Bone marrow (tissue), 2 donors: ENCODE data around the gene B3GNT7.
A peak's percentile ranks its signal among the peaks of the same experiment; 100 is the strongest.
"Not testable (repeated sequence)": the region's sequence is repeated elsewhere in the genome, so short reads cannot be mapped to it uniquely, and the experiment has no call there.

Source experiments
- DNase-seq, 2 donors: peaks; one replicate each; lab custom pipeline; 2025; lab: John Stamatoyannopoulos, UW

B3GNT7 gene

DNA sequence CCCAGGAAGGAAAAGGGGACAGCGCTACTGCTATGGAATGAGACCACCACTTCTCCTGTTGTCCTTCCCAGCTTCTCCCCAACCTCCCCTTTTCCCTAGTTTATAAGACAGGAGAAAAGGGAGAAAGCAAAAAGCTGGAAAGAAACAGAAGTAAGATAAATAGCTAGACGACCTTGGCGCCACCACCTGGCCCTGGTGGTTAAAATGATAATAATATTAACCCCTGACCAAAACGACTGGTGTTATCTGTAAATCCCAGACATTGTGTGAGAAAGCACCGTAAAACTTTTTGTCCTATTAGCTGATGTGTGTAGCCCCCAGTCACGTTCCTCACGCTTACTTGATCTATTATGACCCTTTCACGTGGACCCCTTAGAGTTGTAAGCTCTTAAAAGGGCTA, 5.2 kb downstream of the B3GNT7 start:
- DNase-seq = not testable (repeated sequence)

DNA sequence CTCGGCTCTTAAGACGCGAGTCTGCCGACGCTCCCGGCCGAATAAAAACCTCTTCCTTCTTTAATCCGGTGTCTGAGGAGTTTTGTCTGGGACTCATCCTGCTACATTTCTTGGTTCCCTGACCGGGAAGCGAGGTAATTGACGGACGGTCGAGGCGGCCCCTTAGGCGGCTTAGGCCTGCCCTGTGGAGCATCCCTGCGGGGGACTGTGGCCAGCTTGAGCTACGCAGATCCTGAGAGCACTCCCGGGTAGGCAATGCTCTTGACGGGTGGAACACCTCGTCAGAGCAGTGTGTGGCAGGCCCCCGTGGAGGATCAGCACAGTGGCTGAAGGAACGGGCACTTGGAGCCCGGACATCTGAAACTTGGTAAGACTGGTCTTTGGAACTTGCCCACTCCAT, 5.6 kb downstream of the B3GNT7 start:
- not testable (repeated sequence) for DNase-seq

DNA sequence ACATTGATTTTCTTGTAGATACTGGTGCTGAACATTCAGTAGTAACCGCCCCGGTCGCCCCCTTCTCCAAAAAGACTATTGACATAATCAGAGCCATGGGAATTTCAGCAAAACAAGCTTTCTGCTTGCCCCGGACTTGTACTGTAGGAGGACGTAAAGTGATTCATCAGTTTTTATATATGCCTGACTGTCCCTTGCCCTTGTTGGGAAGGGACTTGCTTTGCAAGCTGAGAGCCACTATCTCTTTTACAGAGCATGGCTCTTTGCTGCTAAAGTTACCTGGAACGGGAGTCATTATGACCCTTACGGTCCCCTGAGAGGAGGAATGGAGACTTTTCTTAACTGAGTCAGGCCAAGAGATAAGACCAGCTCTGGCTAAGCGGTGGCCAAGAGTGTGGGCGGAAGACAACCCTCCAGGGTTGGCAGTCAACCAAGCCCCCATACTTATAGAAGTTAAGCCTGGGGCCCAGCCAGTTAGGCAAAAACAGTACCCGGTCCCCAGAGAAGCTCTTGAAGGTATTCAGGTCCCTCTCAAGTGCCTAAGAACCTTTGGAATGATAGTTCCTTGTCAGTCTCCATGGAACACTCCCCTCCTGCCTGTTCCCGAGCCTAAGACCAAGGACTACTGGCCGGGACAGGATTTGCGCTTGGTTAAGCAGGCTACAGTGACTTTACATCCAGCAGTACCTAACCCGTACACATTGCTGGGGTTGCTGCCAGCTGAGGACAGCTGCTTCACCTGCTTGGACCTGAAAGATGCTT, 8.1 kb downstream of the B3GNT7 start:
- DNase-seq = not testable (repeated sequence)

DNA sequence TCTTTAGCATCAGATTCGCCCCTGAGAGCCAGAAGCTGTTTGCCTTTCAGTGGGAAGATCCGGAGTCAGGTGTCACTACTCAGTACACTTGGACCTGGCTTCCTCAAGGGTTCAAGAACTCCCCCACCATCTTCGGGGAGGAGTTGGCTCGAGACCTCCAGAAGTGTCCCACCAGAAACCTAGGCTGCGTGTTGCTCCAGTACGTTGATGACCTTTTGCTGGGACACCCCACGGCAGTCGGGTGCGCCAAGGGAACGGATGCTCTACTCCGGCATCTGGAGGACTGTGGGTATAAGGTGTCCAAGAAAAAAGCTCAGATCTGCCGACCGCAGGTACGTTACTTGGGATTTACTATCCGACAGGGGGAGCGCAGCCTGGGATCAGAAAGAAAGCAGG, 8.7 kb downstream of the B3GNT7 start:
- DNase-seq = not testable (repeated sequence)

DNA sequence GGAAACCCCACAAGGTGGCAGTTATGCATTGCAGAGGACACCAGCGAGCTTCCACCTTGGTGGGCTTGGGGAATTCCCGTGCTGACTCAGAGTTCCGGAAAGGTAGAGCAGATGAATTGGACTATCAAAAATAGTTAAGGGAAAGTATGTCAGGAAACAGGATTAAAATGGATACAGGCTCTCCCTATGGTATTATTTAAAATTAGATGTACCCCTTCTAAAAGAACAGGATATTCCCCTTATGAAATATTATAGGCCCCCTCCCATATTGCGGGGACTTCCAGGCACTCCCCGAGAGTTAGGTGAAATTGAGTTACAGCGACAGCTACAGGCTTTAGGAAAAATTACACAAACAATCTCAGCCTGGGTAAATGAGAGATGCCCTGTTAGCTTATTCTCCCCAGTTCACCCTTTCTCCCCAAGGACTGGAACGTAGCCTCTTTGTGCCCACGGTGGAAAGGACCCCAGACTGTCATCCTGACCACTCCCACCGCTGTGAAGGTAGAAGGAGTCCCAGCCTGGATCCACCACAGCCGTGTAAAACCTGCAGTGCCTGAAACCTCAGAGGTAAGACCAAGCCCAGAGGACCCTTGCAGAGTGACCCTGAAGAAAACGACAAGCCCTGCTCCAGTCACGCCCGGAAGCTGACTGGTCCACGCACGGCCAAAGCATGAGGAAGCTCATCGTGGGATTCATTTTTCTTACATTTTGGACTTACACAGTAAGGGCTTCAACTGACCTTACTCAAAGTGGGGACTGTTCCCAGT, 10.3 kb downstream of the B3GNT7 start:
- DNase-seq = not testable (repeated sequence)

DNA sequence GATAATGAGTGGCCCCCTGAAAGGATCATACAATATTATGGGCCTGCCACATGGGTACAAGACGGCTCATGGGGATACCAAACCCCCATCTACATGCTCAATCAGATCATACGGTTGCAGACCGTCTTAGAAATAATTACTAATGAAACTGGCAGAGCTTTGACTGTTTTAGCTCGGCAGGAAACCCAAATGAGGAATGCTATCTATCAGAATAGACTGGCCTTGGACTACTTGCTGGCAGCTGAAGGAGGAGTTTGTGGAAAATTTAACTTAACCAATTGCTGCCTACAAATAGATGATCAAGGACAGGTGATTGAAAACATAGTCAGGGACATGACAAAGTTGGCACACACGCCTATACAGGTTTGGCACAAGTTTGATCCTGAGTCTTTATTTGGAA, 12.2 kb downstream of the B3GNT7 start:
- DNase-seq = not testable (repeated sequence)

DNA sequence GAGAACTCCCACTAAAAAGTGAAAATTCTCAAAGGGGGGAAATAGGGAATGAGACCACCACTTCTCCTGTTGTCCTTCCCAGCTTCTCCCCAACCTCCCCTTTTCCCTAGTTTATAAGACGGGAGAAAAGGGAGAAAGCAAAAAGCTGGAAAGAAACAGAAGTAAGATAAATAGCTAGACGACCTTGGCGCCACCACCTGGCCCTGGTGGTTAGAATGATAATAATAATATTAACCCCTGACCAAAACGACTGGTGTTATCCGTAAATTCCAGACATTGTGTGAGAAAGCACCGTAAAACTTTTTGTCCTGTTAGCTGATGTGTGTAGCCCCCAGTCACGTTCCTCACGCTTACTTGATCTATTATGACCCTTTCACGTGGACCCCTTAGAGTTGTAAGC, 12.8 kb downstream of the B3GNT7 start:
- not testable (repeated sequence) for DNase-seq

DNA sequence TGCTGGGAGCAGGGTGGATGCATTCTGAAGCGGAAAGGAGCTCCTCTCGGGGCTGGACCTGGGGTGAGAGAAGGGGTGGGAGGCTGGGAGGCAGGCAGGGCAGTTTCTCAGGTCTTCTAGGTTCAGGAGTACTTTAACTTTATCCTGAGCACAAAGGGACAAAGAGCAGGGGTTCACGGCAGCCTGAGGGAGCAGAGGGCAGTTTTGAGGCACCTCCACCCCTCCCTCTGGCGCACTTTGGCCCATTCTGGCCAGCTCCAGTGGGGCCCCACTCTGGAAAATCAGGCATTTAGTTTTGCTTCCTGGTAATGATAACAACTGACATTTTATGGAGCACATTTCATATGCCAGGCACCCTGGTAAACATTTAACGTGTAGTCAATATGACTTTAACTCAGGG, 14.3 kb downstream of the B3GNT7 start:
- no peak for DNase-seq

DNA sequence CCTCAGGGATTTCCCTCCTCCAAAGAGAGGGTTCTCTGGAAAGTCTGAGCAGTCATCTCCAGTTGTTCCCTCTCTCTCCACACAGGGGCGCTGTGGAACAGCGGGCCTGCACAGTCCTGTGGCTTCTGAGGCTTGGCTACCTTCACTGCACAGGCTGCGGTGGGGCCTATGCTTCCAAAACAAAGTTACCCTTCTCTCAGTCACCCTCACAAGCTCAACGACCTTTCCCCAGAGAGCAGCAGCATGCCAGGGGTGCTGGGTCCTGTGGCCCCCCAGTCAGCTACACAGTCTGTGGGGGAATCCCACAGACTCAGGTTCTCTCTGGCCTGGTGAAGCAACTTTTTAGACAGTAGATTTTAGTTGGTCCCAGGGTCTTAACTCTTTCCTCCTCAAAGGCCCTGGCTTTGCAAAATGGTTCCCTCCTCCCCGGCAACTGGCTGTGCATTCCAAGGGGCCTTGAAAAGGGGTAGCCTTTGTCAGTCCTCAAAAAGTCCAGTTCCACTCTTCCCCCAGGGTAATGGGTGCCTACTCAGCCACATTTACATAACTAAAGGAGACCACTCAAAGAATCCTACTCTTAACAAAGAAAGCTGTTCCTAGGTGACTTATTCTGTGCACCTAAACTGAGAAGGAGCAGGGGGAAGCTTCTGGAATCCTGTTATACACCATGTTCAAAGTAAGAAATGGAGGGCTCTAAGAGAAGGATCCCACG, 14.9 kb downstream of the B3GNT7 start:
- no peak for DNase-seq

DNA sequence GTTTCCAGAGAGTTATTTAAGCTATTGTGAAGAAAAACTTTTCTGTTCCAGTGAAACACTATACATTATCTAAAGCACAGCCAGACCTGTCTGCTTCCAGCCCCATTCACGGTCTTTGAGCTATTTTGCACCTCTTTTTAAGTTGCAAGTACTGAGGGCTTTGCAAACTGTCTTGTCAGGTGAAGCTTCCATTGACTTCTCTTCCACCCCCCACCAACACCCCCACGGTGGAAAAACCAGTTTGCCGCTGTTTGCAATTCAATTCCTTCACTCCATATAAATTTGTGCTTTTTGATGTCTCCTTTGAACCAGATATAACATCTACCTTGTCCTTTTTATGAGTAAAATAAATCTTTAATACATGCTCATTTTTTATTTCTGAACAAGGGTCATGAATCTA, 15.7 kb downstream of the B3GNT7 start:
- no peak for DNase-seq

DNA sequence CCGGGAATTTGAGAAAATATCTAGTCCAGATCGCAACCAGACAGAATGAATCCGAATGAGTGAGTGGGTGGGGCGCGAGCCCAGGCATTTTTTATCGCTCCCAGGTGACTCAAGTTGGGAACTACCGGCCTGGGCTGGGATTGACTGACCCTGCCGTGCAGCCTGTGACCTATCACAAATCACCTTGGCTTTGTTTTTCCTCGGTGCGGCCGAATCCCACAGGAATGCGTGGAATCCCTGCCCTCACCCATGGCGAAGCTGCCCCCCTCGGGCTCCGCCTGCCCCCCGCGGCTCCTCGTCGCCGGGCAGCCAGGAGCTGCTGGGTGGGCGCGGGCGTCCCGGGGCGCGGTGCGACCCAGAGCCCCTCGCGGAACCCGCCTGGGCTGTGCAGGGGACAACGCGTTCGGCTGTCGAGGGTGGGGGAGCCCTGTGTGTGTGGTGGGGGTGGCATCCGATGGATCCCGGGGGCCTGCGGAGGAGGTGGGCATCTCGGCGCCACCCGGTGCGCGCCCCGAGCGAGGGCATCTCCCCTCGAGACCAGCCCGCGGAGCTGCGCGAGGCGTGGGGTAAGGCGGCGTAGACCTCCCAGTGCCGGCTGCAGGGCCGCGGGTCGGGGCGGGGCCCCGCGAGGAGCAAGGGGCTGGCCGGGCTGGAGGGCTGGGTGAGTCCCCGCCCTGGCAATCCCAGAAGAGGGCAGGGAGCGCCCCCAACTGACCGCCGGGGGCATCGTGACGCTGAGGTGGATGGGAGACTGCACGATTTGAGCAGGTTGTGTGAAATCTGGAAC, 16.5 kb downstream of the B3GNT7 start:
- DNase-seq = peak; percentile 12 to 31

DNA sequence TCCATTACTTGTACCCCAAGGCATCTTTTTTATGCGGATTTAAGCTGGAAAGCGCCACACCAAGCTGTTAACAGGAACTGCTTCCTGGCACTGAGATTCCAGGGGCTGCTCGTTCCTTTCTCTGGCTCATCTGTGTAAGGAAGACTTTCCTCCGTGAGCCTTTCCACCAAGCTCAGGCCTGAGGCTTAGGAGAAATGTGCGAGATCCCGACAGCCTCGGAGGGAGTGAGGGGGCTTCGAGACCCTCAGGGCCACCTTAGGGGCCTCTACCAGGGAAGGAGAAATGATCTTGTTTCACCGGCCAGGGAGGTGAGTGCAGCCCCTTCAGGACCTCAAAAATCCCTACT, 17.1 kb downstream of the B3GNT7 start:
- no peak for DNase-seq

DNA sequence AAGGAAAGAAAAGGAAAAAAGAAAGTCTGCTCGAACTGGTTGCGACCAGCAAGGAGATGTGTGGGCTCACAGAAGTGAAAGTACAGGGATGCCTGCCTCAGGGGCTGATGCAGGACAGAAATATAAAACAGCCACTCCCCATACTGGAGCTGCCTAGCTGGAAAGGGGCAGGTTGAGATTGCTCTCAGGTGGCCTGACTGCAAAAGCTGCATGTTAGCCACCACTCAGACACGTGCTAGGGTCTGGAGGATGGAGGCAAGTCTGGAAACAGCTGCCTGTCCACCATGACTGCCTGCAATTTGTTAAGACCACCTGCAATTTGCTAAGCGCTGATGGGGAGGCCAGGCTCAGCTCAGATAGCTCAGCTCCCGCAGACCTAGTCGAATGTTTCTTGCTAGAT, 17.9 kb downstream of the B3GNT7 start:
- DNase-seq = no peak

DNA sequence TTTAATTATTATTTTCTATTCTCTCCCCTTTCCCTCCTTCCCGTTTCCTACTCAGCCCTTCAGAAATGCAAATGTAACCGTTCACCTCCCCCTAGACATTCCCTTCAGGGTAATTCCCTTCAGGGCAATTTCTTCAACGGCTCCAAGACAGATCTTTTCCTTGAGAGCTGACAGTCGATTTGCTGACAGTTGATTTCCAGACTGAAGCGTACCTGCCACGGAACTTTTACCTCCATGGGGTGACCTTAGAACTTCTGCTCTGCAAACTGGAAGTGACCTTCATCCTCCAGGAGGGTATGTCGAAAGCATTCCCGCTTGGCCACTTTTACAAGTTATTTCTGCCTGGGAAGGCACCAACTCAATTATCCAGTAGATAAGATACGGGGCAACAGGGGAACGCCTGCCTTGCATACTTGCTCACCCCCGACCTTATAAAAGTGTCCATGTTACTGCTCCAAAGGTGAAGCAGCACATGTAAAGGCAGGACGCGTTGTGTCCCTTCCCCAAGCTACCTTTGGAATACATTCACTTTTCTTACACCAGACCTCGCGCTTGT, 18.5 kb downstream of the B3GNT7 start:
- no peak for DNase-seq

DNA sequence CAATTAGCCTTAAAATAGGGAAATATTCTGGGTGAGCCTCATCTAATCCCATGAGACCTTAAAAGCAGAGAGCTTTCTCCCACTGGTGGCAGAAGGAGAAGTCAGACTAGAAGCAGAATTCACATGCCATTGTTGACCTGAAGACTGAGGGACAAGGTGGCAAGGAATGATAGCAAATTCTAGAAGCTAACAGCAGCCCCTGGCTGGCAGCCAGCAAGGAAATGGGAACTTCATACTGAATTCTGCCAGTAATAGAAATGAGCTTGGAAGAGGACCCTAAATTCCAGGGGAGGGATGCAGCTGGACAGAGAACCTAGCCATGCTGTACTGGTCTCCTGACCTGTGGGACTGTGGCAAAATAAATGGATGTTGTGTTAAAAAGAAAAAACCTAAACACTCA, 19.5 kb downstream of the B3GNT7 start:
- DNase-seq = no peak

DNA sequence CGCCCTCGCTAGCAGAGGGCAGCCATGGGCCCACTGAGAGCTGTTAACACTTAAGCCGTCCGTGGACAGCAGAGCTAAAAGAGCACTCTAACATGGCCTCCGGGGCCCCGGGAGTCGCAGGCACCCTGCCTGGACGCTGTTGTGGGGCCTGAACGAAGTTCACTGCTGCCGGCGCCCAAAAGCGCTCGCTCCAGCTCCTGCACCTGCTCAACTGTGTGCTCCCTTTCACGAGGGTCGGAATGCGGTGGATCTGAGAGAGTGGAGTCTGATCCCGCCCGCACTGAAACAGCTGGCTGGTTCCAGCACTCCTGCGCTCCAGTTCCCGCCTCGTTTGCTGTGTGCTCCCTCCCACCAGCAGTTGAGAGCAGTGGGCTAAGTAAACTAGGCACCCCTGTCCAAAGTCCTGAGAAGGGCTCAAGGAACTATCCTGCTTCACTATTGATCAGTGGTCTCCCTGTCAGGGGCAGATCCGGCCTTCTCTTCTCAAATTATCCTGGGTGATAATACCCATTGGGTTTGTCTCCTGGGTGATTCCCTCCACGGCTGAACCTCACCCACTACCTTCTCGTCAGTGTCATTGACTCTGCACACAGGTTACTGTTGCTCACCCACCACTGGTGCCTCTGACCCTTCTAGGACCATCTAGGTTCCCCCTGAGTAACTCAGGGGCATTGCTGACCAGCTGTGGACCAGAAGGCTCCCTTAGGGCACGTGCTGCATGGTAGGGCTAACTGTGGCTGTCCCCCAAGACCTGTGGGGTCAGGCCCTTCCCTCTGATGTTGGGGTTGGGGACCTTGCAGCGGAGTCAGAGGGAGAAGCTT, 23.5 kb downstream of the B3GNT7 start:
- DNase-seq = no peak

DNA sequence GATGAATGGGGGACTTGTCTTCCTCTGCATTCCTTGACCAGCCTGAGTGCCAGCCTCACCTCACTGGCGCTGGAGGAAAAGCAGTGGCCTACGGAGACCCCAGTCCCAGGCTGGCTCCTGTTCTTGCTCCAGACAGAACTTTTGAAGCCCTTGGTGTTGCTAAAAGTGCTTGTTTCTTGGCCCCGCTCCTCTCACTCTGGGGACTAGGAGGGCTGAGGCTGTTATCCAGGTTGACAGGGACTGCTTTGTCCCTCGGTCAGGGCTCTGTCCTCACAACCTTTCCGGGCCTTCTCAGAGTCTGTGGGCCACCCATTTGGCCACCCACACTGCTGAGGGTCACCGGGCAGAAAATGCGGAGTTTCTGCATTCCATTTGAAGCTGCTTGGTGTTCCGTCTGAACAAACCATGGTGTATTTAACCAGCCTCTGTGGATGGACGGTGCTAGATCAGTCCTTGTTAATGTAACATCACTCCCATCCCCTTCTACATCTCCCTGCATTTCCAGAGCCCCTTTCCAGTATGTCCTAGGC, 25.6 kb downstream of the B3GNT7 start:
- DNase-seq = no peak

DNA sequence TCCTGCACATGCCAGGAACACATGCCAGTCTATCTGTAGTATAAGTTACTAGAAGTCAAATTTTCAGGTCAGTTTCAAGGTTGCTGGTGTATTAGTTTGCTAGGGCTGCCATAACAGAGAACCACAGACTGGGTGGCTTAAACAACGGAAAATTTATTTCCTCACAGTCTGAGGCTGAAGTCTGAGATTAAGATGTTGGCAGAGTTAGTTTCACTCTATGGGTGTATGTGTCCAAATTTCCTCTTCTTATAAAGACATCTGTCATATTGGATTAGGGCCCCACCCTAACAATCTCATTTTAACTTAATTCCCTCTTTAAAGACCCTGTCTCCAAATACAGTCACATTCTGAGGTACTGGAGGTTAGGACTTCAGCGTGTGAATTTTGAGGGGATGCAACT, 26.5 kb downstream of the B3GNT7 start:
- DNase-seq = no peak

DNA sequence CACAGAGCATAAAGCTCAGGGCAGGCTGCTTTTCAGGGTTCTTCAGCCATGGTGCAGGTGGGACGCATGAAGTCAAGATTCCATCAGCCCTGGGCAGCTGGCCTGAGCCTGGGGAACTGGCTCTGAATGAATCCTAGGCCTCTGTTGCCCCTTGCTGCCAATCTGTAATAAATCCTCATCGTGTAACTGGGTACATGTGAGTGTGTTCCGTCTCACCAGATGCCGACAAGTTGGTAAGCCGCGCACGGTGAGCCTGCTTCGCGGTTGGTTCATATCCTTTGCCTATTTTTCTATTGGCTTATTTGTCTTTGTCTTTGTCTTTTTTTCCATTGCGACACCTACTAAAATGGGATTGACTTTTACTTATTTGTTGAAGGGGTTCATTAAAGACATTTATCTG, 27.7 kb downstream of the B3GNT7 start:
- no peak for DNase-seq

DNA sequence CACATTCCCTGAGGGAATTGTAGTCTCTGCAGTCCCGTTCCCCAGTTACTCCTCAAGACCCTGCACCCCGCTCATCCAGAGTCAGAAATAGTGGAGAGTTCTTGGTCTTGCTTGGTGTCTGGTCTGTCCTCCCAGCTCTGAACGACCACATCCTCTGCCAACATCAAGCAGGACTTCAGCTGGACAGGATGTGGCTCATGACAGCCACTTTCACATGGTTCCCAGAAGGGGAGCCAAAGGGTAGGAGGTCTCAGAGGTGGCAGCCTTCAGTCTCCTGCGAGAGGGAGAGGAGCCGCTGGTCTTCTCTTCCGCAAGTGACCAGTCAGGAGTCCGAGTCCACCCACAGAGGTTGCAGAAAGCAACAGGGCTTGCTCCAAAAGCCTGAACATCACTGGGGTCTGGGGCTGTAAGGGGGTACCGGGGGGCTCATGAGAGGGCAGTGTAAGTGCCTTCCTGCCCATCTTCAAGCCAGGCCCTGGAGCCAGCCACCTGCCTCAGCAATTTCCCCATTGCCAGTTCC, 29.8 kb downstream of the B3GNT7 start:
- no peak for DNase-seq
